Parathyroid adenoma (tissue), 2 donors: ENCODE results near the gene ARHGEF7.

Source experiments
- H2AFZ ChIP-seq: fragments of 300-600 bp; sonication (generic); one replicate; pipeline ENCODE4 v1.7.0; 2017; ENCODE audit warnings: antibody characterized with exemption, mild to moderate bottlenecking
- H3K27ac ChIP-seq: fragments of 300-600 bp; sonication (generic); one replicate; pipeline ENCODE4 v1.7.0; 2017
- H3K27me3 ChIP-seq: fragments of 300-600 bp; sonication (generic); one replicate; pipeline ENCODE4 v1.7.0; 2017; ENCODE audit warnings: low read length; ENCODE audit not compliant: control insufficient read depth, insufficient read depth
- H3K36me3 ChIP-seq: fragments of 300-600 bp; sonication (generic); one replicate; pipeline ENCODE4 v1.7.0; 2017; ENCODE audit warnings: low read length; ENCODE audit not compliant: control insufficient read depth, insufficient read depth
- H3K4me1 ChIP-seq: fragments of 300-600 bp; sonication (generic); one replicate; pipeline ENCODE4 v1.7.0; 2017; ENCODE audit warnings: control low read depth
- H3K4me2 ChIP-seq: fragments of 300-600 bp; sonication (generic); one replicate; pipeline ENCODE4 v1.7.0; 2017; ENCODE audit warnings: low read length
- H3K4me3 ChIP-seq: fragments of 300-600 bp; sonication (generic); one replicate; pipeline ENCODE4 v1.7.0; 2017; ENCODE audit warnings: low read depth, low read length
- H3K79me2 ChIP-seq: fragments of 300-600 bp; sonication (generic); one replicate; pipeline ENCODE4 v1.7.0; 2017; ENCODE audit warnings: control low read depth
- H3K9ac ChIP-seq: fragments of 300-600 bp; sonication (generic); one replicate; pipeline ENCODE4 v1.7.0; 2017; ENCODE audit warnings: mild to moderate bottlenecking
- H3K9me3 ChIP-seq: fragments of 300-600 bp; sonication (generic); one replicate; pipeline ENCODE4 v1.7.0; 2017; ENCODE audit warnings: low read length; ENCODE audit not compliant: control insufficient read depth
- CTCF ChIP-seq: fragments of 300-600 bp; sonication (generic); IDR thresholded peaks from one replicate; pipeline ENCODE4 v1.7.0; 2017; ENCODE audit warnings: antibody characterized with exemption, mild to moderate bottlenecking
- donor health status: primary hyperparathyroidism.

ARHGEF7 gene

DNA sequence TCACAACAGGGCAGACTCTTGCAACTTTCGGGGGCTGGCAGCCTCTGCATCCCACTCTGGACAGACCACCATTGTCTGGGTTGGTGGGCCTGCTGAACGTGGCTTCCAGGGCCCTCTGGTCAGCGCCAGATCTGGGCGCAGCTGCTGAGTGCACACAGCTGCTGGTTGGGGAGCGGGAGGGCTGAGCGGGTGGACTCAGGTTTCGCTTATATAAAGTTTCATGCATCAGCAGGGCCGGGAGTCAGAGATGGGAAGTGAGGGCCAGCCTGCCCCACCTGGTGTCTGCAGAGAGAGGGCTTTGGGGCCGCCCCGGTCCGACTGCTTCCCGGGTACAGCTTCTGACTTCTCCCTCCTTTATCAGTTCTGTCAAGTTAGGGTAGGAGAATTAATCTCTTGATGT lies 6.9 kb downstream of the ARHGEF7 start:
- Histone ChIP-seq H3K36me3 (no peaks in the 10 kb centered on the region), H2AFZ (no peak overlapping the region), H3K27me3 (no peaks in the 10 kb centered on the region), H3K4me2 (no peak overlapping the region), H3K4me3 (no peak overlapping the region), H3K4me1 (no peaks in the 10 kb centered on the region), H3K9ac (no peak overlapping the region), H3K79me2 (no peaks in the 10 kb centered on the region), H3K9me3 (no peaks in the 10 kb centered on the region), H3K27ac (no peak overlapping the region)
- no peak for TF ChIP-seq CTCF

- H3K9ac ChIP-seq = no peak overlapping the region
- H3K79me2 ChIP-seq = no peaks in the 10 kb centered on the region
- no peak overlapping the region for H3K4me3 ChIP-seq
- no peaks in the 10 kb centered on the region for H3K4me1 ChIP-seq
- H3K27ac ChIP-seq = no peak overlapping the region
- H3K9me3 ChIP-seq = no peaks in the 10 kb centered on the region
- no peak overlapping the region for H3K4me2 ChIP-seq
- H2AFZ ChIP-seq = no peak overlapping the region
- TF ChIP-seq CTCF = no peak
- H3K36me3 ChIP-seq = no peaks in the 10 kb centered on the region
- H3K27me3 ChIP-seq = no peaks in the 10 kb centered on the region
Observed at GRCh38 chr13:111122631-111123030, 7.5 kb downstream of the ARHGEF7 start.

DNA sequence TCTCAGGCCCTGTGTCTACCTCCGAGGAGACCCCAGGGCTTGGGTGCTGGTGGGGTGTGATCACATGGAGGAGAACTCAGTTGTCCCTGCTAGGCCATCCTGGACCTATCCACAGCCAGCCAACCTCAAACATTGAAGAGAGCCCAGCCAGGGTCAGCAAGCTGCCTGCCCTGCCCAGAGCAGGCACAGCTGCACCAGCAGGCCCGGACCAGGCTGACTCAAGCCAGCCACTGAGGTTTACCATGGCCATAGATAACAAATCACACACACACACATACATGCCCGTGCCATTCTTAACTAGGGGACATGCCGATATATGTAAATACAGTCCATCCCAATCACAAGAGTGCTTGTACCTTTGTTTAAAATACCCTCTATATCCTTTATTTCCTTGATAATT lies 8.1 kb downstream of the ARHGEF7 start:
- H3K27ac ChIP-seq = no peak overlapping the region
- no peaks in the 10 kb centered on the region for H3K9me3 ChIP-seq
- no peak for TF ChIP-seq CTCF
- no peak overlapping the region for H2AFZ ChIP-seq
- H3K4me1 ChIP-seq = no peaks in the 10 kb centered on the region
- H3K4me3 ChIP-seq = no peak overlapping the region
- H3K9ac ChIP-seq = no peak overlapping the region
- H3K27me3 ChIP-seq = no peaks in the 10 kb centered on the region
- no peak overlapping the region for H3K4me2 ChIP-seq
- no peaks in the 10 kb centered on the region for H3K79me2 ChIP-seq
- H3K36me3 ChIP-seq = no peaks in the 10 kb centered on the region

GRCh38 chr13:111123649-111124048 lies 8.5 kb downstream of the ARHGEF7 start:
- no peak overlapping the region for H3K4me2 ChIP-seq
- no peak overlapping the region for H3K9ac ChIP-seq
- H2AFZ ChIP-seq = no peak overlapping the region
- TF ChIP-seq CTCF = no peak
- H3K27me3 ChIP-seq = no peaks in the 10 kb centered on the region
- H3K4me1 ChIP-seq = no peaks in the 10 kb centered on the region
- no peaks in the 10 kb centered on the region for H3K36me3 ChIP-seq
- no peaks in the 10 kb centered on the region for H3K9me3 ChIP-seq
- H3K4me3 ChIP-seq = no peak overlapping the region
- no peaks in the 10 kb centered on the region for H3K79me2 ChIP-seq
- no peak overlapping the region for H3K27ac ChIP-seq

GRCh38 chr13:111126509-111126908 lies 11.4 kb downstream of the ARHGEF7 start:
- no peak for TF ChIP-seq CTCF
- Histone ChIP-seq H3K4me3 (no peak overlapping the region), H3K36me3 (no peaks in the 10 kb centered on the region), H3K27ac (no peak overlapping the region), H3K4me2 (no peak overlapping the region), H3K4me1 (no peaks in the 10 kb centered on the region), H3K27me3 (no peaks in the 10 kb centered on the region), H3K9me3 (no peaks in the 10 kb centered on the region), H3K9ac (no peak overlapping the region), H3K79me2 (no peaks in the 10 kb centered on the region), H2AFZ (no peak overlapping the region)
